Right lobe of liver (tissue), 6 donors: ENCODE data around the gene GALNT3. TPM values are rescaled to one million over a fixed set of nuclear protein-coding genes. Genes with fewer than 3 reads are reported as not detected.

Source experiments
- ATAC-seq, 4 donors: fragments of 200-7000 bp; cut with Tn5 transposase; one replicate each; pipeline ENCODE4 v1.9.1; 2020; ENCODE audit warnings: mild to moderate bottlenecking in 4 of 4, moderate library complexity in 4 of 4
- DNase-seq, 3 donors: peaks; one replicate each; pipeline ENCODE4 v3.0.0-alpha.2; 2020
- H3K27ac ChIP-seq, 3 donors: fragments of 200-600 bp; one replicate each; pipeline ENCODE4 v1.8.0; 2022
- H3K27me3 ChIP-seq, 2 donors: fragments of 200-600 bp; one replicate each; pipeline ENCODE4 v1.8.0; 2022
- H3K36me3 ChIP-seq, 4 donors: fragments of 200-600 bp; sonication (generic) in 1 of 4; one replicate each; pipeline versions ENCODE4 v1.5.1 to v1.8.0; 2017 to 2022; ENCODE audit warnings: control low read depth in 1 of 4
- H3K4me1 ChIP-seq, 4 donors: fragments of 200-600 bp; sonication (generic) in 1 of 4; one replicate each; pipeline versions ENCODE4 v1.5.1 to v1.8.0; 2017 to 2022; ENCODE audit warnings: control low read depth in 1 of 4
- H3K4me3 ChIP-seq, 3 donors: fragments of 200-600 bp; one replicate each; pipeline ENCODE4 v1.8.0; 2022
- H3K9me3 ChIP-seq, 4 donors: fragments of 200-600 bp; sonication (generic) in 1 of 4; one replicate each; pipeline versions ENCODE4 v1.5.1 to v1.8.0; 2017 to 2022; ENCODE audit warnings: control low read depth in 1 of 4
- POLR2A ChIP-seq: fragments of 450-650 bp; IDR thresholded peaks from one replicate; pipeline ENCODE4 v1.6.1; 2017; ENCODE audit warnings: antibody characterized with exemption, mild to moderate bottlenecking
- WGBS: methylation state at CpG from one replicate; pipeline ENCODE4 v1.1.6; 2018; ENCODE audit warnings: low coverage, low lambda C conversion rate; ENCODE audit not compliant: insufficient coverage; ENCODE audit errors: missing lambda C conversion rate; 5-methylcytosine and 5-hydroxymethylcytosine counted together
- intact Hi-C, 2 donors: fragments of 100-400 bp; cut with DNase I; formaldehyde crosslinking; loops; one replicate each; pipeline versions ENCODE4 v1.11.2 to v1.14.1; 2022
- total RNA-seq, 6 experiments: library from RNA; depleted of rRNA in 2 of 6; stranded (reverse); fragments of >200 nt in 2 of 6; fragmentation: NEBNext Ultra II Directional in 3 of 6; extraction: Animal tissue kit (Norgen Biotek cat#: 25700) in 3 of 6; gene quantifications; one replicate each; pipeline versions ENCODE4 v1.1.0 to v1.2.4, GENCODE V29; 2016 to 2023
- TF ChIP-seq, protein P1 (sequence below), 4 donors: fragments of 200-600 bp in 3 of 4; fragments of 450-650 bp in 1 of 4; IDR thresholded peaks; one replicate each; pipeline versions ENCODE4 v1.5.1 to v1.8.0; 2016 to 2022; ENCODE audit warnings: antibody characterized with exemption in 4 of 4, mild to moderate bottlenecking in 2 of 4
- donor health status: DM: no; HTN: yes; CAD: no.
- donor health status: DM: no; HTN: no; CAD: no.
- donor health status: DM: no; HTN: no; CAD: no.
- donor health status: DM: no; HTN: yes; CAD: no.
- donor health status: DM: no; HTN: yes; CAD: no.

Gene GALNT3
- total RNA-seq, 6 experiments from 2014 or later = 0.31 to 1.6 (median 0.80) TPM

DNA sequence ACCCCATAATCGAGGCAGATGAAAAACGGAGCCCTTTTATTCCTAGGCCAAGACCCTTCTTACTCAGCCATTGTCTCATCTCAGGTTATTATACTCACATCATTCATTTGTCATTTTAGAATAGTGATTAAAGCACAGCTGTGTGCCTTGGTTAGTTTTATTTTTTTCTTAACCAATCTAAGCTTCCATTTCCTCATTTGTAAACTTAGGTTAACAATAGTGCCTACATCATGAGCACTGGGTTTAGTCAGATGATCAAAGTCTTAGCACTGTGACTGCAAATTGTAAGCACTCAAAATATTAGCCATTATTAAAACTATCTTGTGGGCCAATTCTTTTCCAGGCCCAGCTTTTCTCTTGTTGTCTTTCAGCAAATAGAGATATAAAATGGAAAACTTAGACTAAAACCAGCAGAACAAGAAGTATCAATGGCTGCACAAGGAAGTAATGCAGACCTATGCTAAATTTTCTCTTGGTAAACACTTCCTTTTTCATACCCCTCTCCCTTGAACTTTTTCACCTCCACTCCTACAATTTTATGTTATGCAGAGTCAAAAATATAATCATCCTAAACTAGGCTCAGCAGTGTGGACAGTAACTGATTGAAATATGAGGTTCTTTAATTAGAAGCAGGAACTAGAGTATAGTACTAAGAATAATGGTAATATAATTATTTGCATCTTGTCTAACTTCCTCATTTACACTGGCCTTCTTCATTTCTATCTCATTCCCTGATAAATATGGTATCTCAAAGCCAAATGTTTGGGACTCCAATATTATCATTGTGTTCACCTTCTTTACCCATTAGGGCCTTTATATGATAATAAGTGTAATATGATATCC, 21.5 kb upstream of the GALNT3 start:
- Histone ChIP-seq H3K4me1 (no peaks in the 10 kb centered on the region), H3K36me3 (no peaks in the 10 kb centered on the region), H3K27ac (no peak overlapping the region), H3K9me3 (no peaks in the 10 kb centered on the region), H3K27me3 (no peaks in the 10 kb centered on the region), H3K4me3 (no peak overlapping the region)
- intact Hi-C loops = no loop called here
- TF ChIP-seq, protein P1, sequence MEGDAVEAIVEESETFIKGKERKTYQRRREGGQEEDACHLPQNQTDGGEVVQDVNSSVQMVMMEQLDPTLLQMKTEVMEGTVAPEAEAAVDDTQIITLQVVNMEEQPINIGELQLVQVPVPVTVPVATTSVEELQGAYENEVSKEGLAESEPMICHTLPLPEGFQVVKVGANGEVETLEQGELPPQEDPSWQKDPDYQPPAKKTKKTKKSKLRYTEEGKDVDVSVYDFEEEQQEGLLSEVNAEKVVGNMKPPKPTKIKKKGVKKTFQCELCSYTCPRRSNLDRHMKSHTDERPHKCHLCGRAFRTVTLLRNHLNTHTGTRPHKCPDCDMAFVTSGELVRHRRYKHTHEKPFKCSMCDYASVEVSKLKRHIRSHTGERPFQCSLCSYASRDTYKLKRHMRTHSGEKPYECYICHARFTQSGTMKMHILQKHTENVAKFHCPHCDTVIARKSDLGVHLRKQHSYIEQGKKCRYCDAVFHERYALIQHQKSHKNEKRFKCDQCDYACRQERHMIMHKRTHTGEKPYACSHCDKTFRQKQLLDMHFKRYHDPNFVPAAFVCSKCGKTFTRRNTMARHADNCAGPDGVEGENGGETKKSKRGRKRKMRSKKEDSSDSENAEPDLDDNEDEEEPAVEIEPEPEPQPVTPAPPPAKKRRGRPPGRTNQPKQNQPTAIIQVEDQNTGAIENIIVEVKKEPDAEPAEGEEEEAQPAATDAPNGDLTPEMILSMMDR (IDR thresholded peaks at IDR 0.05) = no peak
- TF ChIP-seq POLR2A = no peak
- DNase-seq (no peak), ATAC-seq (no peak)
- 56% methylated on average over 2 of the region's 2 CpGs for WGBS

- WGBS = 66% methylated on average over 4 of the region's 4 CpGs
- Histone ChIP-seq H3K4me1 (no peaks in the 10 kb centered on the region), H3K27me3 (no peaks in the 10 kb centered on the region), H3K4me3 (no peak overlapping the region), H3K36me3 (no peaks in the 10 kb centered on the region), H3K9me3 (no peaks in the 10 kb centered on the region), H3K27ac (no peak overlapping the region)
- intact Hi-C loops = no loop called here
- ATAC-seq (no peak), DNase-seq (no peak)
- TF ChIP-seq, protein P1 (IDR thresholded peaks at IDR 0.05) = no peak
- no peak for TF ChIP-seq POLR2A
Measured at GRCh38 chr2:165814473-165814872, 20.4 kb upstream of the GALNT3 start.

DNA sequence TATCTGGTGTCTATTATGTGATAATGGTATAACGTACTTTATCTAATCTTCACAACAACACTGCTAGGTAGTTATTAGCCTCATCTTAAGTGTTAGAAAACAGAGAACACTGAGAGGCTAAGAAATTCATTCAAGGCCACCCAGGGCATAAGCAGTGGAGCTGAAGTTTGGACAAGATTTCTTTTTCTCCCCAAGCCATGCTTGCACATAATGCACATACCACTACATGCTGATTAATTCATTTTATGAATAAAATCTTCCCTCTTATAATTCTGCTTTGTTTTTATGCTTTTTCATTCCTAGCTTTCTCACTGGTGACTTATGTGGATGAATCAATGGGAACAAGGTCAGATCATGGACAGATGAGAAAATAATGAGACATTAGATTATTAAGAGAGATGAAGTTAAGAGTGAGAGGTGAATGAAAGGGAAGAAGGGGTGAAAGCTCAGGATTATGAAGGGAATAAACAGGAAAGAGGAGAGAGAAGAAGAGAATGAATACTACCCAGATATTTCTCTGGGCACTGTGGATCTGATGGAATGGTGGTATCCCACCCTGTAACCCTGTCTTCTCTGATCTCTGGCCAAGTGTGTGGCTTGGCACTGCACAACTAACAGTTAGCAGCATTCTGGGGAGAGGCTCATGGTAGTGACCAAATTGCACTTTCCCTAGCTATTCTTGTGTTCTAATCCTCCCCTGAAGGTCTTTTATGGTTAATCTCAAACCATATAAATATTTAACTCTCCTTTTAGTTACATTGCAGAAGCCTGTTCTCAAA, 17.7 kb upstream of the GALNT3 start:
- intact Hi-C loops = no loop called here
- DNase-seq (no peak), ATAC-seq (no peak)
- H3K36me3 ChIP-seq = no peaks in the 10 kb centered on the region
- 80% methylated on average over 1 of the region's 1 CpG for WGBS
- no peak for TF ChIP-seq POLR2A
- TF ChIP-seq, protein P1 (IDR thresholded peaks at IDR 0.05) = no peak
- no peak overlapping the region for H3K27ac ChIP-seq
- no peaks in the 10 kb centered on the region for H3K27me3 ChIP-seq
- H3K4me1 ChIP-seq = peaks cover 0 to 3% (median 0%) of the 10 kb centered on the region in 4 donors
- no peaks in the 10 kb centered on the region for H3K9me3 ChIP-seq
- no peak overlapping the region for H3K4me3 ChIP-seq

DNA sequence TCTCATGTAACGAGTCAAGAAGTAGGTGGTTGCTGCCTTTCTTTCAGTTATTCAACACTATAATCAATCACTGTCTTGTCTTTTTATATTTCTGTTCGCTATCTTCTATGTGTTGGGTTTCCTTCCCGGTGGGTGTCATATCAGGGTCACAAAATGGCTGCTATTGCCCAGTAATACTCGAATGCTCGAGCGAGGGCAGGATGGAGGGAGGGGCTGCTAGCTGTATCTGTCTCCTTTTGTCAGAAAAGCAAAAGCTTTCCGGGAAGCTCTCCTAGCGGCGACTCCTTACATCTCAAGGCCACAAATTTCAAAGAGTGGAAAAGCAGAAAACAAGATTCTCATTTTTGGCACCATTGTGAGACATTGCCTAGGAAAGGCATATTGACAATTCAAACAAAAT, 16.4 kb upstream of the GALNT3 start:
- DNase-seq (no peak), ATAC-seq (no peak)
- Histone ChIP-seq H3K27ac (no peak overlapping the region), H3K27me3 (no peaks in the 10 kb centered on the region), H3K4me1 (peaks cover 0 to 3% (median 0%) of the 10 kb centered on the region in 4 donors), H3K4me3 (no peak overlapping the region), H3K36me3 (no peaks in the 10 kb centered on the region), H3K9me3 (no peaks in the 10 kb centered on the region)
- TF ChIP-seq, protein P1 (IDR thresholded peaks at IDR 0.05) = no peak
- TF ChIP-seq POLR2A = no peak
- WGBS = 77% methylated on average over 9 of the region's 9 CpGs
- intact Hi-C loops = no loop called here
